Activated T-cell treated with anti-CD3 and anti-CD28 coated beads for 1 hour (primary cell): ENCODE measurements around the gene ARHGAP4.

Experiments
- DNase-seq: peaks from one replicate; pipeline ENCODE4 v3.0.0-alpha.2; 2020; ENCODE audit warnings: low read depth

ARHGAP4 gene

DNA sequence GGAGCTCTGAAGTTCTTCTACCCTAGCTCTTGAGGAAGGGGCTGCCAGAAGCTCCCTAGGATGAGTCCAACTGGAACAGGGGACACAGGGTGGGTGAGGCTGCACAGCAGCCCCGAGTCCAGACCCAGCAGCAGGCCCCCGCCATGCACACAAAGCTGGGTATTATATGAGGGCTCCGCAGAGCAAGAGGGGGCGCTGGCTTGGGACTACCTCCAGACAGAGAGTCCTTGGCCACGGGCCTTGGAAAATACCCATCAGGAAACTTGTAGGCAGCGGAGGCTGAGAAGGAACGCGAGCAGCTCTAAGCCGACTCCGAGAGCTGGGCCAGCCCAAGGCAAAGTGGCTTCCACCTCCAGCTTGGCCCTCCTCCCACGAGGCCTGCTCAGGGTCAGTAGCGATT is 37.5 kb upstream of the ARHGAP4 start:
- no peak for DNase-seq

DNA sequence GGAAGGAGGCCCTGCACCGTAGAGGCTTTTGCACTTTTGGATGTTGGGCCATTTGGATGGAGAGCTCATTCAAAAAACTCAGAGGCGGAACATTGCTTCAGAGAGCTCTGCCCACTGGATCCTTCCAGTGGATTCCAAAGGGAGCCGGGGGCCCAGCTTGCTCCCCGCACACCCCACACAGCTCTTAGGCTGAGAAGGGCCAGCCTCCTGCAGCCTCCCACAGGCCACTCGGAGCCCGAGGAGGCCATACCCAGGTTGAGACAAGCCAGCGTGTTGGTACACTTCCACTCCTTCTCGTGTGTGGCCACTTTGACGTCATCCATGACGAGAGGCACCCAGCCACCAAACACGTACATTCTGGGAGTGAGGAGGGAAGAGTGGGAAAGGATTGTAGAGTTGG is 35.2 kb upstream of the ARHGAP4 start:
- no peak for DNase-seq

DNA sequence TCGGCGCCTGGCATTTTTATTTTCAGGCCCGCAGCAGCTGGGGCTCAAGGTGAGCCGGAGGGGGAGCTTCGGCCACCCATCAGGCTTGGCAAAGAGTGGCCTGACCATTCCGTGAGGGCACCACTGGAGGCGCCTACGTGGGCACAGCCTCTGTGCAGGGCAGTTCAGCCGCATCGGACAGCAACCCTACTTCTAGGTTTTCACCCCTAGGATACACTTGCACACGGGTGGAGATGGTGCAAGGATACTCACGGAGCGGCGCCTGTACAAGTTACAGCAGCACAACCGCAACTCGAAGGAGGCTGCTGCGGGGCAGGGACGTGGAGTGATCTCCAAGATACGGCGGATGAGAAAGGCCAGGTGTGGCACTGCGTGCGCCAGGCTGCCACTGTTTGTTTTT is 34.7 kb upstream of the ARHGAP4 start:
- no peak for DNase-seq

DNA sequence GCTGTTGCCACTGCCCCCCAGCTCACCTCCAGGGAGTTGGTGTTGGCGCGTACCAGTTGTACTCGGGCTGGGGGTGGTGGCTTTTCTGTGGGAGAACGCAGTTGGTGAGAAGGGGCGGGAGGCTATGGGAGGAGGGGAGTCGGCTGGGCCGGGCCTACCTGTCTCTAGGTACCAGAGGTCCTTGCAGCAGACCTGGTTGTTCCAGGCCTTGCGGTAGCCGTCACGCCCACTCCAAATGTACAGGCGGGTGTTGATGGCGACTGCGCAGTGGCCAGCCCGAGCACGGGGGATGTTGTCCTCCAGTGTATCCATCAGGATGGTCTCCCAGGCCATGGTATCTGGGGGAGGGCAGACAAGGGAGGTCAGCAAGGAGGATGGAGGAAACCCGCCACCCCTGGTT is 34.0 kb upstream of the ARHGAP4 start:
- no peak for DNase-seq

DNA sequence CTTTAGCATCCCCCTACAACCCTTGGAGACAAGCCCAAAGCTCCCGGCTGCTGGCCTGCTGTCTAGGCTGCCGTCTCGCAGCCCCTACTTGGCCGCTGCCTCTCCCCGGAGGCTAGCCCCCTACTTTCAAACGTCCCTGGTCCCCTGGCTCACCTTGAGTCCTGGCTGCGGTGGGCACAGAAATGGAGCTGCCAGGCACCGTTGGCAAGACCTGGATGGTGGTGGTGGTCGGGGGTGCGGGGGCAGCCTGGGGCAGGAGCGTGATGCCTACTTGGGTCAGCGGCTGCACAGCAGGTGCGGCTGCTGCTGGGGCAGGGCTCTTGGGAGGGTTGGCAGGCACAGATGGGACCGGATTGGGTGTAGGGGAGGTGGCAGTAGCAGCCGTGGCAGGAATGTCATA is 33.6 kb upstream of the ARHGAP4 start:
- DNase-seq, result no peak

DNA sequence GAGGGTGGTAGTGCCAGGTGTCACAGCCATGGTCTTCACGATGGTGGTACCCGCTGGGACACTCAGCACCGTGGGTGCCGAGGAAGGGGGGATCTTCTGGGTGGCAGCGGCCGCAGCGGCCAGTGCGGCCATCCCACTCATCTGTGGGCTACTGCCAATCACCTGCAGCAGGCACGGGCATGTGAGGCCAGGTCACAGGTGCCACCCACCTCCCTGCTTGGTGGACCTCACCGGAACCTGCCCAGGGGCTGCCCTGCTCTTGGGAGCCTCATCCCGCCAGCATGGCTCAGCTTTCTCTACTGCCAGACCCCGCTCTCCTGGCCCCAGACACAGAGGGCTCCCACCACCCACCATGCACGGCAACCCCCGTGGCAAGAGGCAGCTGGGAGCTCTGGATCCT is 32.5 kb upstream of the ARHGAP4 start:
- DNase-seq, result no peak

DNA sequence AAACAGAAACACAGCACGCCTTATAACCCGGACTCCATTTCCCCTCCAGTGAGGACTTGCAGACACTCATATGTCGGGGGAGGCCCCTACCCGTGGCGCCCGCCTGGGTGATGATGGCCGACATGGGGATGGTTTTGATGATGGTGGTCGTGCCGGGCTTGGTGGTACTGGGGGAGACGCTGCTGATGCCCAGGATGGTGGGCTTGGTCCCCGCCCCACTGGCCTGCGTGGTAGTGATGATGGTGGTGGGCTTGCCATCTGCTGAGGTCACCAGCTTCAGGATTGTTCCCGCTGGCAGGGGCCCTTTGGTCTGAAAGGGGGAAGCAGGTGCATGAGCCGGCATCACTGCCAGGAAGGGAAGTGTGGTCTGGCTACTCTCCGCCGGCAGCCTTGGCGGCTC is 31.2 kb upstream of the ARHGAP4 start:
- no peak for DNase-seq

DNA sequence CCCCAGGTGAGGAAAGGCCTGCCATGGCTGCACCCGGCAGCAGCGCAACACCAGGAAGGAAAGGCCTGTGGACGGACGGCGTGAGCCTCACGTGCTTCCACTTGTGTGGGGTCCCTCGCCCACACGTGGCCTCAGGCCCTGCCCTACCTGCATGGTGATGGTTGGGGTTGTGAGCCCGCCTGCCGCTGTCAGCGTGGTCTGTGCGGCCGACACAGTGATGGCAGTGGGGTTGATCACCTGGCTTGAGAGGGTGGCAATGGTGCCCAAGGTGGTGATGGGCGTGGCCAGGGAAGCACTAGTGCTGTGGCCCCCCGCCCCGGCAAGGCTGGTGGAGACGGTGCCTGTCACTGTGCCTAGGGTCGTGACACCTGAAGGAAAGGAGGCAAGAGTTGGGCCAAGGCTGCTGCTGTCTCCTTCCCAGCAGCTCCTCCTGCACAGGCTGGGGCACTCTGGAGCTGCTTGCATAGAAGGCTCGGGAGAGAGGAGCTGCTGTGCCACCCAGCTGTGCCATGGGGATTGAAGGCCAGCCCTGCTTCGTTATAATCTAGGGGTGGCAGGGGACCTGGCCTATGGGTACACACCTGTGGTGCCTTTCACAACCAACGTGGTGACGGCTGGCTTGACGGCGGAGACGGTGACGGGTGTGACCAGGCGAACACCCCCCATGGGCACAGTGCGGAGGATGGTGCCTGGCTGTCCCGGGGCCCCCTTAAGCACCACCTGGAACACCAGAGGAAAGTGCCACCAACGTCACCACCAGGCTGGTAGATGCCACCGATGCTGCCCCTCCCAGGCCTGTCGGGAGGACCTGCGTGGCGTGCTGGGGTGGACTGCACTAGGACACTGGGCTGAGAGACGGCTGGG is 30.2 kb upstream of the ARHGAP4 start:
- DNase-seq, result no peak

DNA sequence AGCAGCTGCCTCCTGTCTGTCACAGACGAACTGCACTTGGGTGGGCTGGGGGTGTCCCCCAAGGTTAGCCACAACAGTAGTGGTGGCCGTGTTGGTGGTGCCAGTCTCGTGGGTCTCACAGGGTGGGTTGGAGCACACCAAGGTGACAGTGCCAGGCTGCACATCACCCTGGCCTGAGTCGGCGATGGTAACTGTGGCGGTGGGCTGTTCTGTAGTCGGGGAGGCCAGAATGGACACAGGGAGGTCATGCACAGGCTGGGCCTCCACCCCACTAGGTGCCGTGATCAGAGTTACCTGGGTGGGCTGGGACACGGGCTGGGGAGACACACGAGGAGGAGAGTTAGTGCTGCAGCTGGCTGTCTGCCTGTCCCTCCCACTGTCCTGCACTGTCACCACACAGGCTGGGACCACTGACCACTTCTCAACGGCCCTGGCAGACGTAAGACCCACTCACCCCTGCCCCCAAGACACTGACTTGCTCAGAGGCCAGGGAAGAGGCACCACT is 29.2 kb upstream of the ARHGAP4 start:
- no peak for DNase-seq

DNA sequence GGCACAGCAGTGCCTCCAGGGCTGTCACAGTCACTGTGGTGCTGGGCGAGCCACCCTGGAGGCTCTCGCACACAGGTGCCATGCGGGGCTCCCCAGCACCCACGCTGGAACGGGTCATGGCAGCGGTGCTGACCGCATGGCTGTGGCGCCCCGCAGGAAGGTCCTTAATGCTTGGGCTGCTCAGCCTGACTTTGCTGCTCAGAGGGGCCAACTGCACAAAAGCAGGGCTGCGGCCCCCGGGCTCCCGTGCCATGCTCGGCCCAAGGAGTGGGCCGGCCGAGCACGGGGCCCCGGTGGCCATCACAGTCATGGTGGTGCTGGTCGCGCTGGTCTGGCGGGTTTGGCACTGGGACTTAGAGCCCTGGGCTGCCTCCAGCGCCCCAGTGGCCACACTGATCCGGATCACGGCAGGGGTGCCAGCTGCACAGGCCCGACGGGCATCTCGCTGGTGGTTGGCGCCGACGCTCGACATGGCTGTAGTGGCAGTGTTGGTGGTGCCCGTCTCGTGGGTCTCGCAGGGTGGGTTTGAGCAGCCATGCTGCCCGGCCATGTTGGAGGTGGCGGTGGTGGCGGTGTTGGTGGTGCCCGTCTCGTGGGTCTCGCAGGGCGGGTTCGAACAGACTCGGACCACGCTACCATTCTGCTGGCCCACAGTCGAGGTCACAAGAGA is 28.6 kb upstream of the ARHGAP4 start:
- no peak for DNase-seq

DNA sequence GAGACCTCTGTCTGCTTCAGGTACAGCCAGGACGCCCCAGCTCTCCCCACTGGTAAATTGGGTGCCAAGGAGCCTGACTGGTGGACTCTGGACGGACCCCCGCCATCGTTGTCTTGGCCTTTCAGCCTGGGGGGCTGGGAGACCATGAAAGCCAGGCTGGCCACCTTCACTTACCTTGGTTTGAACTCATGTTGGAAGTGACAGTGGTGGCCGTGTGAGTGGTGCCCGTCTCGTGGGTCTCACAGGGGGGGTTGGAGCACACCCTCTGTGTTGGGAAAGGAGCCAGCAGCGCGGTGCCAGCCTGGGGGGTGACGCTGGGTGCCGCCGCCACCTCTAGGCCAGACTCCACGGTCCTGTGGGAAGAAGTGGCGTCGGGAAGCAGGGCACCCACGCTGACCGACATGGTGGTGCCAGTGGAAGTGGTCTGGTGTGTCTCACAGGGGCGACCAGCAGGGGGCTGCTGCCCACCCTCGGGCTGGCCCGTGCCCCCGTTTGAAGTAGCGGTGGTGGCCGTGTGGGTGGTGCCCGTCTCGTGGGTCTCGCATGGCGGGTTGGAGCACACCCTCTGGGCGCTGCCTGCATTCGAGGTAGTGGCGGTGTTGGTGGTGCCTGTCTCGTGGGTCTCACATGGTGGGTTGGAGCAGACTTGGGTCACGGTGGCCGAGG is 28.0 kb upstream of the ARHGAP4 start:
- no peak for DNase-seq

DNA sequence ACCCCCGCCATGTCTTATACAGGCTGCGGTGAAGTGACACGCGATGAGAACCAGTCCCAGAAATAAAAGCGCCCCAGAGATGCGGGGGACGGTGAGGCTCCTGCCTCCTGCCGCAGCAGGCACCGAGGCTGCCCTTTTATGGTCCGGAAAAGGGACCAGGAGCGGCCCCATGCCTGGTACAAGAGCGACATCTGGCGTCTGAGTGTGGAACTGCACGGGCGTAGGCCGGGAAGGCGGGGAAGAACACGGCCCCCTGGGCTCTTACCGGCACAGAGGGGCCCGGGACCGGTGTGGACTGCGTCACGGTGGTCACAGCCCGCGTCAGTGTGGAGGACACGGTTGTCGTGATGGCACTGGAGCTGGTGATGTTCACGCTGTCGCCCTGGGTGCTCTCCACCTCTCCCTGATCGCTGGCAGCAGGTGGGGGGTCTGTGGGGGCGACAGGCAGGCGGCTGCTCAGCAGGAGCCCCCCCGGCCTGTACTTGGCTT is 27.3 kb upstream of the ARHGAP4 start:
- DNase-seq, result peak; percentile 64

DNA sequence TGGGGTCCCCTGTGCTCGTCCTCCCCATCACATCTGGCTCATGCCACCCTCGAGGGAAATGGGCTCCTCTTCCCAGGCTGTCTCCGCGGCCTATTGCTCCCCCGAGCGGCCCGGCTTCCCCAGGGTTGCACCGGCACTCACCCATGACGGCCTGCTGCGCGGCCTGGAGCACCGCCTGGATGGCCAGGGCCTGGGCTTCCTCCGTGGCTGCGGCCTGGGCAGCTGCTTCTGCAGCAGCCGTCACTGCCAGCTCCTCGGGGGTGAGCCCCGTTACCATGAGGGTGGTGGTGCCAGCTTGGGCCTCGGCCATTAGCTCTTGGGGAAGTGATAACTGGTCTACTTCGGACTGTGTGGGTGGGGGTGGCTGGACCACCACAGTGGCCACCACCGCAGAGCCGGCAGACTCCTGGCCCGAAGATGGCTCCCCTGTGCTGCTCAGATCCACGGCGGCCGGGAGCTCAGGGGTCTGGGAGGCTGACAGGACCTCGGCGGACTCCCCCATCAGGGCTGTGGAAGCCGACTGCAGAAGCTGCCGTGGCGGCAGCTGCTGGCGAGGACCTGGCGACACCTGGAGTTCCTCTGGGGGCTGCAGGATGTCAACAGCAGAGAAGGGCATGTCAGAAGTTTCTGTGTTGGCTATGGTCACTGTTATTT is 26.4 kb upstream of the ARHGAP4 start:
- DNase-seq, result no peak

DNA sequence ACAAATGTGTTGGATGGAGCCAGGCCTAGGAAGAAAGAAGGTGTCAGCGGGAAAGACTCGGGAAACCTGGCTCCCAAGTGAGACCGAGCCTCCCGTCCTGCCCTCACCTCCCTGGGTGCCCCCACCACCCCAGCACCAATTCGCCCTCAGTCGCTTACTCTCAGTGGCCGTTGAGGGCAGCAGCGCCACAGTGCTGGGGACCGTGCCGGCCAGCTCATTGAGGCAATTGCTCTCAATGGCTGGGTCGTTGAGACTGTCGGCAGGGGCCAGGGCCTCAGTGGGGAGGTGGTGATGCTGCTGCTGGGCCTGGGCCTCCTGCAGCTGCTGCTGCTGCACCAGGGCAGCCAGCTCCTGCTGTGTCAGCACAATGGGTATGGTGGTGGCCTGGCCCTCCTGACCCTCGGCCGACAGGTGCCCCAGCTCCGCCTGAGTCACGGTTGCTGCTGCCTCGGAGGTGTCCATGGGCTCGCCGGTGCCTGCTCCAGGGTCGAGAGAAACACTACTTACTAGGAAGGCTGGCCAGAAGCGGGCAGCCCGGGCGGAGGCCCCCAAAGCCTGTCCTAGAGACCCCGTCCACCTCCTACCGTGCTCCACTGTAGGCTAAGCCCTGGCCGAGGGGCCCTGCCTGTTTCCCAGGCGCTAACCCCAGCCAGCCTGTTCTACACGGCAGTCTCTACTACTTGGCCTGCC is 25.8 kb upstream of the ARHGAP4 start:
- no peak for DNase-seq

DNA sequence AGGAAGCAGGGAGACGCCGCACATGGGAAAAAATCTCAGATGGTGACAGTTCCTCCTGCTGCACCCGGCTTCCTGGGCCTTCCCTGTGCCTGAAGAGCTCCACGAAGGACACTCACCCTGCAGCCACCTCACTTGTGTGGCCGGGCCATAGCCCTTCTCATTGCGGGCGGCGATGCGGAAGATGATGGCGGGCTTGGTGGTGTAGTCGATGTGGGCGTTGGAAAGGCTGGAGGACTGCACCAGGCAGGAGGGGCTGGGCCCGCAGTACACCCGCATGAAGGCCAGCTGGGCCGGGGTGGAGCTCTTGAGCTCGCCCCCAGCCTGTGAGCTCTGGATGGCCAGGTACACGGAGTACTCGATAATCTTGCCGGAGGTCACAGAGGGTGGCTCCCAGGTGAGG is 24.1 kb upstream of the ARHGAP4 start:
- DNase-seq, result no peak

DNA sequence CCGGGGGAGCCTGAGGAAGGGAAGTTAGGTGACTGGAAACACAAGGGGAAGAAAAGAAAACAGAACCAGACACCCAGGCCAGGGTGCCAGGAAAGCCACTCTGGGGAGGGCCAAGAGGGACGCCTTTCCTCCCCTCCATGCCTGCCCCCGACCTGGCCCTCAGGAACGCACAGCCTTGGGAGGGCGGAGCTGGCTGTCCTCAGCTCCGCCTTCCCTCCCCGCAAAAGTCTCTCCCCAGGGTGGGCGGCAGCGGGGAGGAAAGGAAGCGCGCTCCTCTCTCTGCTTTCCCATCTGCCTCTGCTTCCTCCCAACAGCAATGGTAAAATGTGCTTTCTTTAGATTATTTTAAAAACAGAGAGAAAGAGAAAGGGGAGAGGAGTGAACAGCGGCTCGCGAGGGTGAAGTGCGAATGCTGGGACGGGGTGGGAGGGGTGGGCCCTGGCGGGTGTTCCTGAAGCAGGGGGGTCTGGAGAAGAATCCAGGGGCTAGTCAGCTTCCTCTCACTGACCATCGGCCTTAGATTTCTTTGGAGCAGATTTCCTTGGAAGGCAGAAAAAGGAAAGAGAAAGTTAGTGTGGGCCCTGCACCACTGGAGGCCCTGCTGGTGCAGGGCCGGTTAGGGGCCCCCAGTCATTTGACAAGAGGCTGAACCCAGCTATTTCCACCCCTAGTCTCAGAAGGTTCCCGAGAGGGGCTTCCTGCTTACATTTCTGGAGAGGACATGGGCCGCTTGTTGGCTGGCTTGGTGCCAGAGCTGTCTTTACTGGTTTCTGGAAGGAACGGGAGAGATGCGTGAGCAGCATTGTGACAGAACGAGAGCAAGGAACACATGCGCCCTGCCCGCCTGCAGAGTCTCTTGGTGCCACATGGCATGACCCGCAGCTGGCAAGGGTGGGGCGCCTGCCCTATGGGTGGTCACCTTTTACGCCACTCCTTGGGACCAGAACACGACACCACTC is 23.1 kb upstream of the ARHGAP4 start:
- no peak for DNase-seq

DNA sequence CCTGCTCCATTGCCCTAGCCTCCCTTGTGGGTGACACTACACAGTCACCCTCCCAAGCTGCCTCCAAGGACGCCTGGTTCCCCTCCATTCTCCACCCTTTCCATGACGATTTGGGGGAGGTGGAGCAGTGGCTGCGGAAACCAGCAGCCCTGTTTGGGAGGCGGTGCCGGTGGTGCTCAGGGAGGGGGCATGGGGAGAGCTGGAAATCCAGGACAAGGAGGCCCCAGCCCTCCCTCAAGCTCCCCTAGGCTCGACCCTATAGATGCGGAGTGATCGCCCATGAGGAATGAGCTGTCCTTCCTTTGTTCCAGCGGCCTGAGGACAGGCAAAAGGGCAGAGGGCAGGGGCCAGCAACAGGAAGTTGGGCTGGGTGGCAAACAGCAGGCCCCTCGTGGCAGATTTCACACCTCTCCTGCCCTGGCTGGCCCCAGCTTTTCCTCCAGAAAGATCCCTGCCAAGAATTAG is 22.0 kb upstream of the ARHGAP4 start:
- DNase-seq, result no peak

DNA sequence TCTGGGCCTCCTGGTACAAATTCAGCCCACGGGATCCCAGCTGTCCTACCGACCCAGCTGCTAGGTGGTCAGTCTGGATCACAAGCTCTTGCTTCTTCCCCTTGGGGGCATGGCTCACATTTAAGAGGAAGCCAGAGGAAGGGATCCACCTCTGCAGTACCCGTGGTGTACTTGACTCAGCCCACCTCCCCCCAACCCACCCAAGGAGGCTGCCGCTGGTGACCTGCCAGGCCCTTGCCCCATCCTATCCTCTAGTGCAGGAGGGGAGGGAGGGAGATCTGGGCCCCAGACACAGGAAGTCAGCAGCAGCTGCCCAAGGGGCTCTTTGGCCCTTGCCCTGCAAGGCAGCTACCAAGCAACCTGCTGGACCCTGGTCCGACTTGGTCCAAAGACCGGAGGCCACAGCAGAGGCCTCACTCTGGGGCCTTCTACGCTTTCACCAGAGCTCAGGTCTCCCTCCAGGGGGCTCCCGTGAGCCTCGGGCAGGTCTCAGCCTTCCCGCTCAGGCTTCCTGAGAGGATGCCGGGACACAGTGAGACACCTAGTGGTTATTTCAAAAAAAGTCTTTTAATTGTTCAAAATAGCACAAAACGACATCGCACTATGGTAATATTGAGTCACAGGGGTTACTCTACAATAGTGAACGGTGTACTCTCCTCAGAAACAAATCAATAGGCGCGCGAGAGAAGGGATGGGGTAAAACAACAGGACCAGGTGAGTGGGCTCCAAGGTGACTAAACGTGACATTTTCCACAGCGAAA is 21.1 kb upstream of the ARHGAP4 start:
- DNase-seq, result peak; percentile 72
